SU-DHL-6 (cell line): ENCODE data around the gene DPCD.

ENCODE experiments used
- H2AFZ ChIP-seq: fragments of 200-600 bp; sonication (generic); 2 replicates; pipeline ENCODE4 v1.6.1; 2014; ENCODE audit warnings: low read depth, mild to moderate bottlenecking, moderate library complexity, mixed read lengths, antibody characterized with exemption, low read length; ENCODE audit not compliant: severe bottlenecking
- H3F3A ChIP-seq: fragments of 200-600 bp; shearing (Covaris generic); 2 replicates; pipeline ENCODE4 v1.6.0; 2016; ENCODE audit warnings: antibody characterized with exemption, mild to moderate bottlenecking; ENCODE audit not compliant: insufficient read depth
- H3K27ac ChIP-seq: fragments of 200-600 bp; sonication (generic); 2 replicates; pipeline ENCODE4 v1.5.1; 2016; ENCODE audit warnings: low read depth, mild to moderate bottlenecking, low read length, moderate library complexity, mixed read lengths
- H3K27me3 ChIP-seq: fragments of 200-600 bp; sonication (generic), shearing (Covaris generic); 2 replicates; pipeline ENCODE4 v1.6.0; 2014; ENCODE audit warnings: mild to moderate bottlenecking, low read length
- H3K36me3 ChIP-seq: fragments of 200-600 bp; sonication (generic); 2 replicates; pipeline ENCODE4 v1.6.1; 2014; ENCODE audit warnings: mild to moderate bottlenecking, low read length, mixed read lengths
- H3K4me2 ChIP-seq: fragments of 300-600, 200-600 bp; shearing (Covaris generic), sonication (generic); 2 replicates; pipeline ENCODE4 v1.6.0; 2014; ENCODE audit warnings: low read length, low read depth, mild to moderate bottlenecking; ENCODE audit not compliant: poor library complexity, severe bottlenecking
- H3K4me3 ChIP-seq: fragments of 200-600 bp; sonication (generic); 2 replicates; pipeline ENCODE4 v1.5.1; 2014; ENCODE audit warnings: antibody characterized with exemption, low read length, mild to moderate bottlenecking, mixed read lengths; ENCODE audit not compliant: insufficient read depth, poor library complexity, severe bottlenecking
- H3K79me2 ChIP-seq: fragments of 200-600 bp; sonication (generic); 2 replicates; pipeline ENCODE4 v1.6.1; 2014; ENCODE audit warnings: mild to moderate bottlenecking, low read length, moderate library complexity; ENCODE audit not compliant: insufficient read depth
- H3K9ac ChIP-seq: fragments of 200-600 bp; sonication (generic); 2 replicates; pipeline ENCODE4 v1.7.0; 2014; ENCODE audit warnings: mild to moderate bottlenecking, low read length
- H3K9me2 ChIP-seq: fragments of 200-600 bp; sonication (generic); replicated peaks from 2 replicates; pipeline ENCODE4 v1.6.1; 2014; ENCODE audit warnings: low read length; ENCODE audit not compliant: insufficient read depth
- H3K9me3 ChIP-seq: fragments of 200-600 bp; sonication (generic); 2 replicates; pipeline ENCODE4 v1.6.1; 2014; ENCODE audit warnings: low read length, mixed read lengths; ENCODE audit not compliant: insufficient read depth
- H4K20me1 ChIP-seq: fragments of 200-600 bp; sonication (generic); 2 replicates; pipeline ENCODE4 v1.6.1; 2014; ENCODE audit warnings: low read depth, mild to moderate bottlenecking, antibody characterized with exemption, low read length, moderate library complexity, mixed read lengths
- CTCF ChIP-seq: fragments of 200-600 bp; sonication (generic); IDR thresholded peaks from one replicate; pipeline ENCODE4 v1.5.1; 2017; ENCODE audit warnings: antibody characterized with exemption, mild to moderate bottlenecking, low read length, moderate library complexity; ENCODE audit not compliant: insufficient read depth, poor library complexity, severe bottlenecking
- EZH2phosphoT487 ChIP-seq: fragments of 200-600 bp; sonication (generic), shearing (Covaris generic); conservative IDR thresholded peaks from 2 replicates; pipeline ENCODE4 v1.6.1; 2018; ENCODE audit warnings: mild to moderate bottlenecking, antibody characterized with exemption, low read length, moderate library complexity, mixed read lengths

DPCD gene

GRCh38 chr10:101558204-101558603 lies 29.9 kb upstream of the DPCD start:
- Histone ChIP-seq H3K9me2 (no peaks in the 10 kb centered on the region), H3F3A (no peaks in the 10 kb centered on the region), H3K4me3 (no peak overlapping the region), H4K20me1 (no peaks in the 10 kb centered on the region), H3K9ac (no peak overlapping the region), H3K36me3 (no peaks in the 10 kb centered on the region), H3K79me2 (no peaks in the 10 kb centered on the region), H3K9me3 (no peaks in the 10 kb centered on the region), H3K27me3 (no peaks in the 10 kb centered on the region), H3K27ac (no peak overlapping the region), H2AFZ (no peak overlapping the region), H3K4me2 (no peak overlapping the region)
- TF ChIP-seq EZH2phosphoT487, result no peak
- no peak for TF ChIP-seq CTCF

GRCh38 chr10:101558671-101559595 lies 29.2 kb upstream of the DPCD start:
- H3K27me3 ChIP-seq, result no peaks in the 10 kb centered on the region
- H3K9me3 ChIP-seq, result no peaks in the 10 kb centered on the region
- H3K79me2 ChIP-seq, result no peaks in the 10 kb centered on the region
- H3K4me3 ChIP-seq, result no peak overlapping the region
- no peak overlapping the region for H3K27ac ChIP-seq
- no peaks in the 10 kb centered on the region for H3F3A ChIP-seq
- H3K9me2 ChIP-seq, result no peaks in the 10 kb centered on the region
- no peak overlapping the region for H3K4me2 ChIP-seq
- no peak overlapping the region for H2AFZ ChIP-seq
- no peaks in the 10 kb centered on the region for H3K36me3 ChIP-seq
- no peaks in the 10 kb centered on the region for H4K20me1 ChIP-seq
- TF ChIP-seq CTCF (no peak), EZH2phosphoT487 (no peak)
- H3K9ac ChIP-seq, result no peak overlapping the region

GRCh38 chr10:101559596-101560297 lies 28.4 kb upstream of the DPCD start:
- Histone ChIP-seq H3K27ac (no peak overlapping the region), H3K9me2 (no peaks in the 10 kb centered on the region)
- no peak for TF ChIP-seq EZH2phosphoT487
- no peak for TF ChIP-seq CTCF

More at GRCh38 chr10:101559596-101560297, 28.4 kb upstream of the DPCD start:
- Histone ChIP-seq H3K27me3 (no peaks in the 10 kb centered on the region), H3K4me2 (no peak overlapping the region), H3K9ac (no peak overlapping the region), H3K9me3 (no peaks in the 10 kb centered on the region), H3K36me3 (no peaks in the 10 kb centered on the region), H4K20me1 (no peaks in the 10 kb centered on the region), H2AFZ (no peak overlapping the region), H3K4me3 (no peak overlapping the region), H3K79me2 (no peaks in the 10 kb centered on the region), H3F3A (no peaks in the 10 kb centered on the region)
